SK-N-SH treated with all-trans-retinoic acid at 6 μM for 48 hours (cell line): ENCODE results near the gene RNF175.

Experiments
- ARNTL ChIP-seq: fragments of 450-650 bp; formaldehyde crosslinking; IDR thresholded peaks from 2 replicates; pipeline ENCODE4 v1.5.0; 2020; ENCODE audit warnings: low read depth, mild to moderate bottlenecking, moderate library complexity, borderline replicate concordance
- ESRRG ChIP-seq: fragments of 250-450 bp; sonication (Bioruptor Pico); IDR thresholded peaks from 2 replicates; pipeline ENCODE4 v1.6.1; 2021; ENCODE audit warnings: mild to moderate bottlenecking
- GLIS3 ChIP-seq: fragments of 250-450 bp; sonication (Bioruptor Pico); IDR thresholded peaks from 2 replicates; pipeline ENCODE4 v1.5.0; 2020; ENCODE audit warnings: mild to moderate bottlenecking, moderate library complexity
- PATZ1 ChIP-seq: fragments of 250-450 bp; sonication (Bioruptor Pico); IDR thresholded peaks from 2 replicates; pipeline ENCODE4 v1.8.0; 2020; ENCODE audit warnings: mild to moderate bottlenecking, moderate library complexity, borderline replicate concordance
- PPARA ChIP-seq: fragments of 250-450 bp; sonication (Bioruptor Pico); IDR thresholded peaks from 2 replicates; pipeline ENCODE4 v1.5.0; 2020; ENCODE audit warnings: mild to moderate bottlenecking, borderline replicate concordance
- TCF4 ChIP-seq: fragments of 250-450 bp; sonication (Bioruptor Pico); IDR thresholded peaks from 2 replicates; pipeline ENCODE4 v1.8.0; 2021; ENCODE audit warnings: mild to moderate bottlenecking, moderate library complexity, borderline replicate concordance
- TOX ChIP-seq: fragments of 250-450 bp; sonication (Bioruptor Pico); IDR thresholded peaks from 2 replicates; pipeline ENCODE4 v1.8.0; 2021; ENCODE audit warnings: mild to moderate bottlenecking, moderate library complexity, borderline replicate concordance

- TF ChIP-seq ARNTL (CRISPR knock-in tag), result no peak
- TF ChIP-seq ESRRG (CRISPR knock-in tag), result no peak
- TF ChIP-seq PPARA (CRISPR knock-in tag), result no peak
- no peak for TF ChIP-seq TOX (CRISPR knock-in tag)
- TF ChIP-seq TCF4 (CRISPR knock-in tag), result no peak
- no peak for TF ChIP-seq GLIS3 (CRISPR knock-in tag)
- no peak; the same call in 1 of the 2 replicates for TF ChIP-seq PATZ1 (CRISPR knock-in tag)
Observed at GRCh38 chr4:153684182-153684970, 75.4 kb downstream of the RNF175 start, which contains the start of gene TLR2.
